HUES6 (cell line): ENCODE measurements around the gene RHOG.

Source experiments
- H3K27ac ChIP-seq: 2 replicates; pipeline ENCODE4 v1.7.0; 2013; ENCODE audit warnings: low read depth, mild to moderate bottlenecking, low read length, inconsistent platforms
- H3K27me3 ChIP-seq: 2 replicates; pipeline ENCODE4 v1.6.1; 2013; ENCODE audit warnings: low read length; ENCODE audit not compliant: control insufficient read depth, insufficient read depth
- H3K36me3 ChIP-seq: 2 replicates; pipeline ENCODE4 v1.6.1; 2013; ENCODE audit warnings: low read length; ENCODE audit not compliant: control insufficient read depth, insufficient read depth
- H3K4me1 ChIP-seq: 2 replicates; pipeline ENCODE4 v1.6.1; 2013; ENCODE audit warnings: low read length; ENCODE audit not compliant: control insufficient read depth, insufficient read depth
- H3K4me3 ChIP-seq: 2 replicates; pipeline ENCODE4 v1.5.1; 2013; ENCODE audit warnings: low read depth, low read length
- H3K9ac ChIP-seq: one replicate; pipeline ENCODE4 v1.6.1; 2013; ENCODE audit warnings: mild to moderate bottlenecking, low read length
- H3K9me3 ChIP-seq: 2 replicates; pipeline ENCODE4 v1.6.1; 2013; ENCODE audit warnings: low read depth, low read length; ENCODE audit not compliant: control insufficient read depth, insufficient read depth

RHOG gene

DNA sequence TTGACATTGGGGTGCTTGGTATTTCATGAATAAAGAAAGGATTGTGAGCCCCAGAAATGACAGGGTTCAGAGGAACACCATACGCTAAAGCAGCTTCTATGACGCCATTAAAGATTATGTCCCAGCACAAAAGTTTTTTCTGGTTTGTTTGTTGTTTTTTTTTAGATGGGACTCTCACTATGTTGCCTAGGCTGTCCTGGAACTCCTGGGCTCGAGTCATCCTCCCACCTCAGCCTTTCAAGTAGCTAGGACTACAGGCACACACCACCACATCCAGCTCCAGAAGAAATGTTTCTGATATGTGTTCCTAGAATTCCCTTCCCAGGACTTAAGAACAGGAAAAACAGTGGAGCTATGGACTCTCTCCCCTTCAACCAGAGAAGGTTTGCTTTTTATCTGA, 2.6 kb upstream of the RHOG start:
- H3K36me3 ChIP-seq = no peaks in the 10 kb centered on the region
- H3K4me1 ChIP-seq = peaks cover 19% of the 10 kb centered on the region; the same call in 1 of the 2 replicates
- no peak overlapping the region for H3K27ac ChIP-seq
- H3K9me3 ChIP-seq = peaks cover 2% of the 10 kb centered on the region; the same call in 1 of the 2 replicates
- 0 out of 2 replicates have a peak, but pooled peaks cover 3% of the 10 kb centered on the region for H3K27me3 ChIP-seq
- H3K9ac ChIP-seq = no peak overlapping the region
- no peak overlapping the region for H3K4me3 ChIP-seq

DNA sequence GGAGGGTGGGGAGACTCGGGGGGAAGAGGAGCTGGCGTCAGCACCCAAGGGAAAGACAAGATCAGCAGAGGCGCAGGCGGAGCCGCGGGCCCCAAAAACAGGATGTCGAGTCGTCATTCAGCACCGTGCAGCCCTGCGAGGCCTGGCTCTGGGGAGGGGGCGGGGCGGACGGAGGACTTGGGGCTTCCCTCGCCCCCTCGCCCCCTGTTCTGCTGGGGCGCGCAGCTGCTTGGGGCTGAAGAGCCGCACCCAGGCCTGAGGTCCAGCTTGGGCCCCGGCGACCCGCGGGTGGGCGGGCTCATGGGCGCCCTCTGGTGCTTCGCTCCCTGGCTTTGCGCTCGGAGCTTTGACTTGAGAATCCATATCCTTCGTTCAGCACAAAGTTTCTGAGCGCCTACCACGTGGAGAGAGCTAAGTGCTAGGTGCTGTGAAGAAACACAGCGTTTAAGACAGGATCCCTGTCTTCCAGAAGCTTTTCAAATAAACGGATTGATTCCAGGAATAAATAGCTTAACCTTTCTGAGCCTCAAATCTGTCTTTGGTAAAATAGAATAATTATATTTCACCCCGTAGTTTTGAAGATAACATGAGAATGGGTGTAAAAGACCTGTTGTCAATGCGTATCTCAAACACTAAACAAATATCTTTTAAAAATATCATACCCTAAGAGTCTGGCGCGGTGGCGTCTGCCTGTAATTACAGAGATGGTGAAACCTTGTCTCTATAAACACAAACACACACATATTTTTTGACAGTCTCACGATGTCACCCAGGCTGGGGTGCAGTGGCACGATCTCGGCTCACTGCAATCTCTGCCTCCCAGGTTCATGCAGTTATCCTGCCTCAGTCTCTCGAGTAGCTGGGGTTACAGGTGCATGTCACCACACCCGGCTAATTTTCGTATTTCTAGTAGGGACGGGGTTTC, 929 bp upstream of the RHOG start:
- H3K27me3 ChIP-seq = 0 out of 2 replicates have a peak, but pooled peaks cover 3% of the 10 kb centered on the region
- peaks cover 2% of the 10 kb centered on the region; the same call in 1 of the 2 replicates for H3K9me3 ChIP-seq
- peak overlapping the region; percentile 4 for H3K9ac ChIP-seq
- H3K4me3 ChIP-seq = peak overlapping the region; percentile 58
- no peaks in the 10 kb centered on the region for H3K36me3 ChIP-seq
- peaks cover 32% of the 10 kb centered on the region; the same call in 1 of the 2 replicates for H3K4me1 ChIP-seq
- H3K27ac ChIP-seq = peak overlapping the region; percentile 46; the same call in 1 of the 2 replicates

DNA sequence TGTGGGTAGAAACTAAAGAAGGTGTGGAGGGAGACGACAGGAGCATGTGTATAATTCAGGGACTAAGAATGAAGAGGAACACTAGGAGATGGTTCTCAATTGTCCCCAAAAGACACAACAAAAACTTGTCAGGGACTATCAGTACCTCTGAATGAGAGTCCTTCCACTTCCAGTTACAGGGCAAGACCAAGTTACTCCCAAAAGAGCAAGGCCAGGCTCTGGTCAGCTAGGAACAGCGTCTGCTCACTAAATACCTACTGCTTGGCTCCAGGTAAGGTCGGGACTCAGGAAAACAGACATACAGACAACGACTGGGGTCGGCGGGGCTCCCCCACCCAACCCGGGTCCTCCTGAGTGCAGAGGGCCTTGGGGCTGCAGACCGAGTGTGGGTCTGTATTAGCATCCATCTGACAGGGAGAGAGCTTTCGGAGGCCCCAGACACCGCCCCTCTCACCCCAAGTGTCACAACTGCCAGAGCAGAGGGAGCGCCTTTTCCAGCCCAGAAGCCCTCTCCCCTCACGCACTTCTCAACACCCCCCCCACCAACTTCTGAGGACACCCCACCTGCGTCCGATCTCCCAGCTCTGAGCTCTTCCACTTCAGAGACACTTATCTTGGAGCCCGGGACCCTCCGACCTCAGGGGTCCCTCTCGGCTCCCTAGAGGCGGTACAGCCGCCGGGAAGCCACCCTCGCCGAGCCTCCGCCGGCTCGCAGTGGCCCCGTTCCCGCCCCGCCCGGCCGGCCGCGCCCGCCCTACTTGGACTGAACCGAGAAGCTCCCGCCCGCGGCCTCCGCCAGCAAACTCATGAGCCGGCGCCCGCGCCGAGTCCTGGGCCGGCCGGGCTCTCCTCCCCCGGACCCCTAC, 522 bp downstream of the RHOG start:
- Histone ChIP-seq H3K36me3 (no peaks in the 10 kb centered on the region), H3K9ac (peak overlapping the region; percentile 63), H3K27ac (peak overlapping the region; percentile 35; the same call in 1 of the 2 replicates), H3K27me3 (0 out of 2 replicates have a peak, but pooled peaks cover 3% of the 10 kb centered on the region), H3K9me3 (peaks cover 2% of the 10 kb centered on the region; the same call in 1 of the 2 replicates), H3K4me1 (peaks cover 40% of the 10 kb centered on the region), H3K4me3 (peak overlapping the region; percentile 79)

DNA sequence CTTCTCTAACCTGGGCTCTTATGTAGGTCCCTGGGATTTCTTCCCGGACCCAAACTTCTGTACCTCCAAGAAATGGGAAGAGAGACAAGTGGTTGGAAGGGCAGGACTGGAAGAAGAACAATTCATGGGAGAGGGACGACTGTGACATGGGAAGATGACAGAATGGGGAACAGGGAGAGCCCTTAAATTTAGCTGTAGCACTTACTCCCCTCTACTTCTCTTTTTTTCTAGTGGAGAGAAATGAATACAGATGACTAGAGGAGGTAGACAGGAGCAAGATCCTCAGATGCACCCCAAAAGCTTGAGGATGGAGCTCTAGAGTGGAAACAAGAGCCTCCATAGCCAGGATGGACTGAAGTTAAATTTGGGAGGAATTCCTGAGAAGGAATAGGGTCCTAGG, 2.3 kb downstream of the RHOG start:
- H3K4me1 ChIP-seq = peaks cover 54% of the 10 kb centered on the region
- no peak overlapping the region for H3K4me3 ChIP-seq
- H3K36me3 ChIP-seq = no peaks in the 10 kb centered on the region
- peaks cover 2% of the 10 kb centered on the region; the same call in 1 of the 2 replicates for H3K9me3 ChIP-seq
- H3K27me3 ChIP-seq = 0 out of 2 replicates have a peak, but pooled peaks cover 3% of the 10 kb centered on the region
- H3K9ac ChIP-seq = no peak overlapping the region
- no peak overlapping the region for H3K27ac ChIP-seq

DNA sequence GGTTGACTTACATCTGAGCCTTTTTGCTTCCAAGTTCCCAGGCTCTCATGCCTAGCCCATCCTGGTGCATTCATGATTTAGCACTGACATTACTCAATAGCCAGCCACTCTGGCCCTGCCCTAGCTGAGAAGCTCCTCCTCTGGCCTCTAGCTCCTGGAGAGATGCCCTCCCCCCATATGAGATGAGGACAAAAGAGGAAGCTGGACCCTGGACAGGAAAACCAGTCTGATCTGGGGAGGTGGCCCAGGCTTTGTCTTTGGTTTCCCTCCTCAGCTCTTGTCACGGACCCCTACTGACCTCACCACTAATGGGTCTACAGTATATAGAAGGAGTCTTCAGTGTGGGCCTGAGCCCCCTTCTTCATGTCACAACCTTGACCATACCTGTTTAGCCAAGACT, 3.0 kb downstream of the RHOG start:
- peaks cover 54% of the 10 kb centered on the region for H3K4me1 ChIP-seq
- H3K9ac ChIP-seq = no peak overlapping the region
- no peak overlapping the region for H3K4me3 ChIP-seq
- peaks cover 2% of the 10 kb centered on the region; the same call in 1 of the 2 replicates for H3K9me3 ChIP-seq
- 0 out of 2 replicates have a peak, but pooled peaks cover 3% of the 10 kb centered on the region for H3K27me3 ChIP-seq
- H3K27ac ChIP-seq = no peak overlapping the region
- H3K36me3 ChIP-seq = no peaks in the 10 kb centered on the region

DNA sequence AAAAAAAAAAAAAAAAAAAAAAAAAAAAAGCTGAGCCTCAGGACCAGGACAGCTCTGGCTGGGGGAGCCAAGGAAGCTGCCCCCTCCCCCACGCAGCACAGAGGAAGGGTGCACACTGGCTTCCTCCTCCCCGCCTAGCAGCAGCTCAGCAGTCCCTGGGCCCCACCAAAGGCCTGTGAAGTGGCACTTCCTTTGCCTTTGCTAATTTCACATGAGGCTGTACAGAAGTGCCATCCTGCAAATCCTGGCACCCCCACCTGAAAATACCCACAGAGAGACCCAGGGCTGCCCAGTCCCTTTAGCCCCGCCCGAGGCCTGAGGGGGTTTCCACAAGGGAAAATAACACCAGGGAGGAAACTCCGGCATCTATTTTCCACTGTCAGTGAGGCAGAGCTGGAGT, 3.9 kb downstream of the RHOG start:
- Histone ChIP-seq H3K9ac (no peak overlapping the region), H3K4me1 (peaks cover 54% of the 10 kb centered on the region), H3K36me3 (0 out of 2 replicates have a peak, but pooled peaks cover 2% of the 10 kb centered on the region), H3K9me3 (peaks cover under 1% of the 10 kb centered on the region; the same call in 1 of the 2 replicates), H3K27me3 (0 out of 2 replicates have a peak, but pooled peaks cover under 1% of the 10 kb centered on the region), H3K27ac (no peak overlapping the region), H3K4me3 (no peak overlapping the region)

DNA sequence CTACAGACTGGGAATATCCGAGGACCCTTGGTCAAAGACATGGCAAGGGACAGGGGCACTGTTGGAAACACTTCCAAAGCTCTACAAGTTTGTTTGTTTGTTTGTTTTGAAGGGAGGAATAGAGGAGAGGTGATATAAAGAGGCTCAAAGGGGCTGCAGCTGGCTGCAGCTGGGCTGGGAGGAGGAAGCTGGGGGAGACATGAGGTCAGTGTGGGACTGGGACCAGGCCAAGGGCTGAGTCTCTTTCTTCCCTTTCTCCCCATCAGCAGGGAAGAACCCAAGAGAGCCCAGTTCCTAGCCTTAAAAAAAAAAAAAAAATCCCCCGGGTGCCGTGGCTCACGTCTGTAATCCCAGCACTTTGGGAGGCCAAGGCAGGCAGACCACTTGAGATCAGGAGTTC, 5.0 kb downstream of the RHOG start:
- H3K36me3 ChIP-seq = peaks cover 6% of the 10 kb centered on the region; the same call in 1 of the 2 replicates
- H3K9me3 ChIP-seq = no peaks in the 10 kb centered on the region
- H3K9ac ChIP-seq = no peak overlapping the region
- H3K27ac ChIP-seq = no peak overlapping the region
- H3K4me1 ChIP-seq = peaks cover 54% of the 10 kb centered on the region
- no peaks in the 10 kb centered on the region for H3K27me3 ChIP-seq
- H3K4me3 ChIP-seq = no peak overlapping the region

DNA sequence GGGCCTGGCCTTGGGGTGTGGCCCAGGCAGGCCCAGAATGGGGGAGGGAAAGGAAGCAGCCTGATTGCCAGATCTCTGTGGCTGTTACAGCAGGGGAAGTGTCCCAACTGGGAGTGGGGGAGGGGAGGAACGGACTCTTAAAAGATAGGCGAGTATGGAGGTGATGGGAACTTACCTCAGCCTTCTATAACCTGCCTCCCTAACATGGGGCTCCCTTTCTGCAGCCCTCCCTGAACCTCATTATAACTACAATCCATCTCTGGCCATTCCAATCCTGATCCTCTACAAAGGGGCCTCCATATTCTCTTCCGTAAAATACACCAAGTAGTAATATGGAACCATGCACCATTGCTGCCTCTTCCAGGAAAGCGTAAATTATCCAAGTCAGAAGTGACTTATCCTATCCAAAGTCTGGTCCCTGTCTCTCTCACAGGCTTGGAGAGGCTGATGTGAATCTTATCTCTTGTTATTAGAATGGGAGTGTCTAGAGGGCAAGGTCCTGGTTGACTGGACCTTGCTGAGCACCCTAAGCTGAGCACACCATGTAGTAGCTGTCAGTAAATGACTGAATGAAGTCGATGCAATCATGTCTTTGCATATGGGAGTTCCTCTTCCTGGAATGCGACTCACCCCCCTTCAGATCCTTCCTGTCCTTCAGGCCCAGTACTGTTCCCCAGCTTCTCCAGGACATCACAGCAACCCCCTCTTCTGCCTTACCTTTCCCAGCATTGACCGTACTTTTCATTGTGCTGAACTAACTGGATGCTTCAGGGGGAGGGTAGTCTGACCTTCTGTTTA, 5.9 kb downstream of the RHOG start:
- Histone ChIP-seq H3K36me3 (peaks cover 13% of the 10 kb centered on the region), H3K27ac (no peak overlapping the region), H3K4me3 (no peak overlapping the region; the same call in 1 of the 2 replicates), H3K9me3 (no peaks in the 10 kb centered on the region), H3K27me3 (no peaks in the 10 kb centered on the region), H3K4me1 (peaks cover 50% of the 10 kb centered on the region), H3K9ac (peak overlapping the region; percentile 11)

DNA sequence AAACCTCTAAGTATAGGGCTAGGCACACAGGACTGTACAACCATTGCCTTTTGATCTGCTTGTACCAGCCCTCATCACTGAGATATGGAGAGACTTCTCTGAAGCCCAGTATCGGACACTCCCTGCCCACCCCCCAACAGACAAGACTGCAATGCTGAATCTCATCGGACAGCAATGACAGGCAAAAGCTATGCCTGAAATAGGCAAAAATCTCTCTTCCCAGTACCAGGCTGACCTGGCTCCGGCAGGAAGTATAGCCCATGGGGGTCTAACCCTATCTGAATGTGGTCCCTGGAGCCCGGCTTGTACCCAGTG, 6.5 kb downstream of the RHOG start:
- Histone ChIP-seq H3K27ac (no peak overlapping the region), H3K36me3 (peaks cover 14% of the 10 kb centered on the region), H3K9ac (peak overlapping the region; percentile 11), H3K9me3 (no peaks in the 10 kb centered on the region), H3K27me3 (no peaks in the 10 kb centered on the region), H3K4me1 (peaks cover 45% of the 10 kb centered on the region), H3K4me3 (no peak overlapping the region)

DNA sequence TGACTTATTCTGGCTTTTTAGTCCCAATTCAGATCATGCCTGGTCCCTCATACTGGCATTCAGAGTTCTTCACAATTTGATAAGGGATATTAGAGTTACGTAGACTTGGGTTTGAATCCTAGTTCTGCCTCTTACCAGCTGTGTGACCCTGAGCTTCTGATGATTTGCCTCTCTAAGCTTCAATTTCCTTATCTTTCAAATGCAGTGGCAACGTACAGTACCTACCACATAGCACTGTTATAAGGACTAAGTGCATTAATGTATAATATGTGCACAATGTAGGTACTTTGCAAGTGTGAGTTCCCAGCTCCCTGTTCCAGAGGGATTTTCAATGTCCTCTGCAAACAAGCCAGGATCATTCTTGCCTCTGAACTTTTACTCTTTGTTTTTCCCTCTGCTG, 7.3 kb downstream of the RHOG start:
- H3K9me3 ChIP-seq = no peaks in the 10 kb centered on the region
- no peak overlapping the region for H3K9ac ChIP-seq
- peaks cover 14% of the 10 kb centered on the region for H3K36me3 ChIP-seq
- peaks cover 37% of the 10 kb centered on the region for H3K4me1 ChIP-seq
- H3K4me3 ChIP-seq = no peak overlapping the region
- no peak overlapping the region for H3K27ac ChIP-seq
- H3K27me3 ChIP-seq = no peaks in the 10 kb centered on the region
